Liver (tissue), 9 donors: Measurements from ENCODE around the gene RETN. TPM values are rescaled to one million over a fixed set of nuclear protein-coding genes. Genes with fewer than 3 reads are reported as not detected.

Source experiments
- DNase-seq: peaks from one replicate; pipeline ENCODE4 v3.0.0-alpha.2; 2017; ENCODE audit warnings: low spot score
- H3K27ac ChIP-seq, 2 donors: one replicate each; pipeline ENCODE4 v1.7.0; 2013; ENCODE audit warnings: inconsistent platforms in 2 of 2, low read length in 2 of 2, control low read depth in 1 of 2, low read depth in 1 of 2, mild to moderate bottlenecking in 1 of 2
- H3K27me3 ChIP-seq, 4 donors: one replicate each; pipeline versions ENCODE4 v1.6.1 to v1.7.0; 2013; ENCODE audit warnings: low read length in 3 of 4, inconsistent platforms in 1 of 4, mild to moderate bottlenecking in 1 of 4, moderate library complexity in 1 of 4; ENCODE audit not compliant: control insufficient read depth in 4 of 4, insufficient read depth in 4 of 4
- H3K36me3 ChIP-seq, 4 donors: one replicate each; pipeline versions ENCODE4 v1.6.1 to v1.7.0; 2013; ENCODE audit warnings: low read length in 3 of 4, mild to moderate bottlenecking in 3 of 4, low read depth in 1 of 4, moderate library complexity in 1 of 4; ENCODE audit not compliant: control insufficient read depth in 4 of 4, insufficient read depth in 3 of 4
- H3K4me1 ChIP-seq, 4 donors: one replicate each; pipeline versions ENCODE4 v1.6.1 to v1.7.0; 2013; ENCODE audit warnings: low read length in 3 of 4, mild to moderate bottlenecking in 3 of 4, moderate library complexity in 1 of 4; ENCODE audit not compliant: control insufficient read depth in 4 of 4, insufficient read depth in 4 of 4
- H3K4me3 ChIP-seq, 3 donors: one replicate each; pipeline versions ENCODE4 v1.6.1 to v1.7.0; 2013; ENCODE audit warnings: low read length in 3 of 3, control low read depth in 1 of 3, low read depth in 1 of 3, mild to moderate bottlenecking in 1 of 3
- H3K9ac ChIP-seq, 2 donors: one replicate each; pipeline ENCODE4 v1.7.0; 2013; ENCODE audit warnings: low read length in 2 of 2, mild to moderate bottlenecking in 2 of 2, moderate library complexity in 2 of 2, control low read depth in 1 of 2, low read depth in 1 of 2
- H3K9me3 ChIP-seq, 4 donors: one replicate each; pipeline versions ENCODE4 v1.6.1 to v1.7.0; 2013; ENCODE audit warnings: low read length in 3 of 4; ENCODE audit not compliant: control insufficient read depth in 4 of 4
- CTCF ChIP-seq: fragments of 150-350 bp; IDR thresholded peaks from 2 replicates; pipeline ENCODE4 v1.5.1; 2017; ENCODE audit warnings: improper control_type of control experiment, low read depth, low read length; ENCODE audit not compliant: missing input control
- EGR1 ChIP-seq, 2 donors: IDR thresholded peaks; 2 replicates each; pipeline ENCODE4 v1.6.1; 2016 to 2018; ENCODE audit warnings: antibody characterized with exemption in 2 of 2, low read depth in 2 of 2
- FOXA1 ChIP-seq: IDR thresholded peaks from 2 replicates; pipeline ENCODE4 v1.6.1; 2016; ENCODE audit warnings: antibody characterized with exemption
- FOXA2 ChIP-seq: IDR thresholded peaks from 2 replicates; pipeline ENCODE4 v1.6.1; 2016; ENCODE audit warnings: antibody characterized with exemption
- GABPA ChIP-seq, 2 donors: IDR thresholded peaks in 1 of 2; conservative IDR thresholded peaks in 1 of 2; 2 replicates each; pipeline ENCODE4 v1.6.1; 2016; ENCODE audit warnings: antibody characterized with exemption in 2 of 2, mild to moderate bottlenecking in 1 of 2, moderate library complexity in 1 of 2
- HNF4A ChIP-seq, 2 donors: conservative IDR thresholded peaks; 2 replicates each; pipeline ENCODE4 v1.6.1; 2016; ENCODE audit warnings: antibody characterized with exemption in 2 of 2, mild to moderate bottlenecking in 2 of 2
- HNF4G ChIP-seq: IDR thresholded peaks from 2 replicates; pipeline ENCODE4 v1.6.1; 2016; ENCODE audit warnings: antibody characterized with exemption
- JUND ChIP-seq, 2 donors: IDR thresholded peaks; 2 replicates each; pipeline ENCODE4 v1.6.1; 2016; ENCODE audit warnings: antibody characterized with exemption in 2 of 2
- MAX ChIP-seq: IDR thresholded peaks from 2 replicates; pipeline ENCODE4 v1.6.1; 2016; ENCODE audit warnings: antibody characterized with exemption
- NR2F2 ChIP-seq: IDR thresholded peaks from 2 replicates; pipeline ENCODE4 v1.6.1; 2016; ENCODE audit warnings: antibody characterized with exemption
- RAD21 ChIP-seq, 2 donors: IDR thresholded peaks; 2 replicates each; pipeline ENCODE4 v1.6.1; 2016; ENCODE audit warnings: antibody characterized with exemption in 2 of 2, mild to moderate bottlenecking in 2 of 2
- REST ChIP-seq: IDR thresholded peaks from 2 replicates; pipeline ENCODE4 v1.6.1; 2016; ENCODE audit warnings: antibody characterized with exemption, mild to moderate bottlenecking
- RXRA ChIP-seq, 2 donors: IDR thresholded peaks; 2 replicates each; pipeline ENCODE4 v1.6.1; 2017 to 2018; ENCODE audit warnings: antibody characterized with exemption in 2 of 2, mild to moderate bottlenecking in 1 of 2
- SP1 ChIP-seq: IDR thresholded peaks from 2 replicates; pipeline ENCODE4 v1.6.1; 2018; ENCODE audit warnings: antibody characterized with exemption, mild to moderate bottlenecking
- TAF1 ChIP-seq: conservative IDR thresholded peaks from 2 replicates; pipeline ENCODE4 v1.6.1; 2016; ENCODE audit warnings: antibody characterized with exemption, mild to moderate bottlenecking
- YY1 ChIP-seq: IDR thresholded peaks from 2 replicates; pipeline ENCODE4 v1.6.1; 2016; ENCODE audit warnings: antibody characterized with exemption, mild to moderate bottlenecking
- WGBS: extraction: QIAGEN DNeasy Blood & Tissue Kit; methylation state at CpG from one replicate; pipeline ENCODE4 v1.1.7; 2013; 5-methylcytosine and 5-hydroxymethylcytosine counted together
- polyA plus RNA-seq, 2 donors: library from polyadenylated mRNA; stranded (reverse) in 1 of 2; unstranded in 1 of 2; fragments of 200-250 nt in 1 of 2; fragments of >200 nt in 1 of 2; fragmentation: Nextera tagmentation in 1 of 2; extraction: Ambion mirVana in 1 of 2; gene quantifications; one replicate each; pipeline versions ENCODE4 v1.2.1 to v1.2.3, GENCODE V29; 2013 to 2015
- total RNA-seq, 2 donors: library from RNA; depleted of rRNA; stranded (reverse); fragments of >200 nt; gene quantifications; one replicate each; pipeline ENCODE4 v1.2.3, GENCODE V29; 2014
- TF ChIP-seq, protein P1 (sequence below): IDR thresholded peaks from 2 replicates; pipeline ENCODE4 v1.6.1; 2016; ENCODE audit warnings: antibody characterized with exemption
- TF ChIP-seq, protein P2 (sequence below): IDR thresholded peaks from 2 replicates; pipeline ENCODE4 v1.6.1; 2016; ENCODE audit warnings: antibody characterized with exemption
- donor health status: healthy.
- donor health status: healthy.
- donor health status: healthy.
- donor health status: healthy.
- donor health status: healthy.

The RETN gene
- total and polyA plus RNA-seq, 4 donors = 1.9 to 11.5 TPM; not detected in 2

- TF ChIP-seq, protein P1, sequence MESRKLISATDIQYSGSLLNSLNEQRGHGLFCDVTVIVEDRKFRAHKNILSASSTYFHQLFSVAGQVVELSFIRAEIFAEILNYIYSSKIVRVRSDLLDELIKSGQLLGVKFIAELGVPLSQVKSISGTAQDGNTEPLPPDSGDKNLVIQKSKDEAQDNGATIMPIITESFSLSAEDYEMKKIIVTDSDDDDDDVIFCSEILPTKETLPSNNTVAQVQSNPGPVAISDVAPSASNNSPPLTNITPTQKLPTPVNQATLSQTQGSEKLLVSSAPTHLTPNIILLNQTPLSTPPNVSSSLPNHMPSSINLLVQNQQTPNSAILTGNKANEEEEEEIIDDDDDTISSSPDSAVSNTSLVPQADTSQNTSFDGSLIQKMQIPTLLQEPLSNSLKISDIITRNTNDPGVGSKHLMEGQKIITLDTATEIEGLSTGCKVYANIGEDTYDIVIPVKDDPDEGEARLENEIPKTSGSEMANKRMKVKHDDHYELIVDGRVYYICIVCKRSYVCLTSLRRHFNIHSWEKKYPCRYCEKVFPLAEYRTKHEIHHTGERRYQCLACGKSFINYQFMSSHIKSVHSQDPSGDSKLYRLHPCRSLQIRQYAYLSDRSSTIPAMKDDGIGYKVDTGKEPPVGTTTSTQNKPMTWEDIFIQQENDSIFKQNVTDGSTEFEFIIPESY = no peak
- TF ChIP-seq RAD21 (IDR thresholded peaks at IDR 0.05) (no peak), SP1 (no peak), HNF4G (no peak)
Measured at GRCh38 chr19:7698583-7698982, 29.7 kb downstream of the RETN start (continued).

- no peak overlapping the region for H3K4me3 ChIP-seq
- H3K27ac ChIP-seq = no peak overlapping the region
- peaks cover 0 to 4% (median 0%) of the 10 kb centered on the region in 4 donors for H3K27me3 ChIP-seq
- no peaks in the 10 kb centered on the region for H3K4me1 ChIP-seq
- no peaks in the 10 kb centered on the region for H3K36me3 ChIP-seq
- TF ChIP-seq RAD21 (IDR thresholded peaks at IDR 0.05) (no peak), CTCF (no peak), JUND (IDR thresholded peaks at IDR 0.05) (no peak), REST (no peak), HNF4G (no peak), MAX (no peak), FOXA2 (no peak), SP1 (no peak), YY1 (no peak), RXRA (IDR thresholded peaks at IDR 0.05) (no peak), HNF4A (conservative IDR thresholded peaks at IDR 0.05) (no peak), FOXA1 (no peak), EGR1 (IDR thresholded peaks at IDR 0.05; ENCODE audit: low read depth in 2 of 2) (no peak), TAF1 (no peak), GABPA (IDR thresholded peaks at IDR 0.05 in 1 of 2, conservative IDR thresholded peaks at IDR 0.05 in 1 of 2) (no peak), NR2F2 (no peak)
- TF ChIP-seq, protein P1 = no peak
- TF ChIP-seq, protein P2, sequence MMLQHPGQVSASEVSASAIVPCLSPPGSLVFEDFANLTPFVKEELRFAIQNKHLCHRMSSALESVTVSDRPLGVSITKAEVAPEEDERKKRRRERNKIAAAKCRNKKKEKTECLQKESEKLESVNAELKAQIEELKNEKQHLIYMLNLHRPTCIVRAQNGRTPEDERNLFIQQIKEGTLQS = no peak
- no peak for DNase-seq
- no peaks in the 10 kb centered on the region for H3K9me3 ChIP-seq
- H3K9ac ChIP-seq = no peak overlapping the region
- WGBS = 52% methylated on average over 2 of the region's 2 CpGs
Measured at GRCh38 chr19:7699003-7699402, 30.2 kb downstream of the RETN start.
